H9 (cell line): ENCODE measurements around the gene RNF26. TPM values are rescaled to one million over a fixed set of nuclear protein-coding genes. Genes with fewer than 3 reads are reported as not detected.

ENCODE experiments used
- DNase-seq: peaks from one replicate; pipeline ENCODE4 v3.0.0-alpha.2; 2017
- H2AFZ ChIP-seq: one replicate; pipeline ENCODE4 v1.6.1; 2013; ENCODE audit warnings: mild to moderate bottlenecking, low read length, control low read depth, moderate library complexity
- H2AK5ac ChIP-seq: 2 replicates; pipeline ENCODE4 v1.6.1; 2013; ENCODE audit warnings: low read length, control low read depth, mixed read lengths; ENCODE audit not compliant: insufficient read length
- H2BK120ac ChIP-seq: one replicate; pipeline ENCODE4 v1.6.1; 2013; ENCODE audit warnings: low read depth, mild to moderate bottlenecking, low read length, control low read depth, inconsistent platforms; ENCODE audit not compliant: poor library complexity, severe bottlenecking
- H2BK12ac ChIP-seq: 2 replicates; pipeline ENCODE4 v1.6.1; 2013; ENCODE audit warnings: low read length, control low read depth, mixed read lengths, low read depth; ENCODE audit not compliant: insufficient read length
- H2BK15ac ChIP-seq: 2 replicates; pipeline ENCODE4 v1.6.1; 2013; ENCODE audit warnings: low read depth, low read length, control low read depth
- H2BK20ac ChIP-seq: one replicate; pipeline ENCODE4 v1.6.1; 2013; ENCODE audit warnings: low read depth, mild to moderate bottlenecking, low read length, control low read depth, inconsistent platforms; ENCODE audit not compliant: poor library complexity, severe bottlenecking
- H2BK5ac ChIP-seq: 2 replicates; pipeline ENCODE4 v1.6.1; 2013; ENCODE audit warnings: low read length, control low read depth, mixed read lengths; ENCODE audit not compliant: insufficient read length
- H3K14ac ChIP-seq: 2 replicates; pipeline ENCODE4 v1.6.1; 2013; ENCODE audit warnings: low read length, control low read depth; ENCODE audit not compliant: insufficient read depth
- H3K18ac ChIP-seq: 2 replicates; pipeline ENCODE4 v1.6.1; 2013; ENCODE audit warnings: low read depth, mild to moderate bottlenecking, mixed read lengths, low read length, control low read depth; ENCODE audit not compliant: insufficient read length
- H3K23ac ChIP-seq: 2 replicates; pipeline ENCODE4 v1.6.1; 2013; ENCODE audit warnings: low read length, control low read depth, mixed read lengths, low read depth; ENCODE audit not compliant: insufficient read length
- H3K23me2 ChIP-seq: 2 replicates; pipeline ENCODE4 v1.6.1; 2013; ENCODE audit warnings: low read depth, mild to moderate bottlenecking, mixed read lengths, low read length, control low read depth; ENCODE audit not compliant: insufficient read length, poor library complexity, severe bottlenecking
- H3K27ac ChIP-seq: 2 replicates; pipeline ENCODE4 v1.5.1; 2013; ENCODE audit warnings: low read length, control low read depth, mixed read lengths, low read depth; ENCODE audit not compliant: insufficient read length
- H3K27me3 ChIP-seq: 2 replicates; pipeline ENCODE4 v1.6.1; 2013; ENCODE audit warnings: low read length, control low read depth, inconsistent platforms; ENCODE audit not compliant: insufficient read depth
- H3K4ac ChIP-seq: 2 replicates; pipeline ENCODE4 v1.6.1; 2013; ENCODE audit warnings: low read depth, mild to moderate bottlenecking, control low read depth, inconsistent platforms, low read length, moderate library complexity
- H3K4me1 ChIP-seq: 2 replicates; pipeline ENCODE4 v1.6.1; 2013; ENCODE audit warnings: low read length, control low read depth, inconsistent platforms; ENCODE audit not compliant: insufficient read depth
- H3K4me2 ChIP-seq: 2 replicates; pipeline ENCODE4 v1.6.1; 2013; ENCODE audit warnings: low read length, control low read depth, mixed read lengths; ENCODE audit not compliant: insufficient read length, insufficient read depth
- H3K56ac ChIP-seq: 2 replicates; pipeline ENCODE4 v1.6.1; 2013; ENCODE audit warnings: low read depth, mild to moderate bottlenecking, mixed read lengths, low read length, control low read depth; ENCODE audit not compliant: insufficient read length
- H3K79me1 ChIP-seq: 2 replicates; pipeline ENCODE4 v1.6.1; 2013; ENCODE audit warnings: low read depth, mild to moderate bottlenecking, moderate library complexity, low read length, control low read depth, inconsistent platforms; ENCODE audit not compliant: insufficient read depth, poor library complexity, severe bottlenecking
- H3K79me2 ChIP-seq: 2 replicates; pipeline ENCODE4 v1.6.1; 2013; ENCODE audit warnings: low read length, control low read depth, inconsistent platforms; ENCODE audit not compliant: insufficient read depth
- H3K9ac ChIP-seq: 2 replicates; pipeline ENCODE4 v1.6.1; 2013; ENCODE audit warnings: low read length, control low read depth, mixed read lengths; ENCODE audit not compliant: insufficient read length; ENCODE audit errors: extremely low read depth
- H3K9me3 ChIP-seq: one replicate; pipeline ENCODE4 v1.6.1; 2013; ENCODE audit warnings: low read depth, low read length, inconsistent platforms; ENCODE audit not compliant: control insufficient read depth
- H3T11ph ChIP-seq: one replicate; pipeline ENCODE4 v1.6.1; 2013; ENCODE audit warnings: mild to moderate bottlenecking, low read length, control low read depth, inconsistent platforms
- H4K20me1 ChIP-seq: one replicate; pipeline ENCODE4 v1.6.1; 2013; ENCODE audit not compliant: control insufficient read depth, insufficient read length, insufficient read depth
- H4K5ac ChIP-seq: 2 replicates; pipeline ENCODE4 v1.6.1; 2013; ENCODE audit warnings: low read depth, mild to moderate bottlenecking, mixed read lengths, low read length, control low read depth; ENCODE audit not compliant: insufficient read length
- H4K8ac ChIP-seq: replicated peaks from 2 replicates; pipeline ENCODE4 v1.6.1; 2013; ENCODE audit warnings: low read length, control low read depth, mixed read lengths, low read depth; ENCODE audit not compliant: insufficient read length
- H4K91ac ChIP-seq: 2 replicates; pipeline ENCODE4 v1.6.1; 2013; ENCODE audit warnings: low read depth, mild to moderate bottlenecking, moderate library complexity, mixed read lengths, low read length, control low read depth; ENCODE audit not compliant: insufficient read length
- H3K27ac Mint-ChIP-seq, 3 experiments: 2 replicates in 2 of 3; 3 replicates in 1 of 3; pipeline ENCODE4 v1.8.0; 2020 to 2021; ENCODE audit warnings: mixed read lengths in 3 of 3, mild to moderate bottlenecking in 1 of 3, moderate library complexity in 1 of 3
- H3K27me3 Mint-ChIP-seq: 2 replicates; pipeline ENCODE4 v1.8.0; 2021; ENCODE audit warnings: low read depth, mild to moderate bottlenecking, moderate library complexity, mixed read lengths
- H3K36me3 Mint-ChIP-seq, 3 experiments: 2 replicates in 2 of 3; 3 replicates in 1 of 3; pipeline ENCODE4 v1.8.0; 2020 to 2021; ENCODE audit warnings: low read depth in 3 of 3, mixed read lengths in 3 of 3; ENCODE audit not compliant: insufficient read depth in 1 of 3
- H3K4me1 Mint-ChIP-seq, 2 experiments: 2 replicates each; pipeline ENCODE4 v1.8.0; 2020; ENCODE audit warnings: mixed read lengths in 2 of 2
- H3K4me3 Mint-ChIP-seq, 2 experiments: 2 replicates in 1 of 2; 3 replicates in 1 of 2; pipeline ENCODE4 v1.8.0; 2020 to 2021; ENCODE audit warnings: mild to moderate bottlenecking in 2 of 2, mixed read lengths in 2 of 2, moderate library complexity in 1 of 2
- H3K9me3 Mint-ChIP-seq, 2 experiments: 2 replicates in 1 of 2; 3 replicates in 1 of 2; pipeline ENCODE4 v1.8.0; 2020; ENCODE audit warnings: mild to moderate bottlenecking in 2 of 2, mixed read lengths in 2 of 2, moderate library complexity in 1 of 2
- CTCF ChIP-seq: fragments of 200-600 bp; sonication (generic); conservative IDR thresholded peaks from 3 replicates; pipeline ENCODE4 v1.8.0; 2021; ENCODE audit warnings: antibody characterized with exemption, mild to moderate bottlenecking
- WGBS: extraction: QIAGEN DNeasy Blood & Tissue Kit; methylation state at CpG from one replicate; pipeline ENCODE4 v1.1.7; 2013; ENCODE audit warnings: missing lambda C conversion rate, low lambda C conversion rate, mixed read lengths; ENCODE audit not compliant: insufficient read length; ENCODE audit errors: extremely low coverage; 5-methylcytosine and 5-hydroxymethylcytosine counted together
- total RNA-seq: library from RNA; stranded (reverse); gene quantifications from 2 replicates; pipeline ENCODE4 v1.2.1, GENCODE V29; 2021

RNF26 gene
- total RNA-seq, 1 experiment from 2014 or later, result 57.6 TPM

GRCh38 chr11:119322360-119322739, 12.0 kb upstream of the RNF26 start:
- Mint-ChIP-seq H3K4me3 (no peak overlapping the region), H3K4me1 (peaks cover 40 to 43% of the 10 kb centered on the region in 2 experiments), H3K36me3 (no peaks in the 10 kb centered on the region), H3K27ac (no peak overlapping the region), H3K9me3 (no peaks in the 10 kb centered on the region; a peak in 1 of 5 replicates), H3K27me3 (peaks cover 9% of the 10 kb centered on the region)
- Histone ChIP-seq H3K23me2 (peaks cover 13% of the 10 kb centered on the region), H3K18ac (no peak overlapping the region), H3K9ac (no peak overlapping the region), H2BK5ac (no peak overlapping the region), H4K8ac (no peak overlapping the region), H4K20me1 (no peaks in the 10 kb centered on the region), H3K79me2 (no peaks in the 10 kb centered on the region), H2BK12ac (no peak overlapping the region), H3K27ac (no peak overlapping the region), H3K4ac (no peak overlapping the region), H3K23ac (no peak overlapping the region), H2BK15ac (no peak overlapping the region), H2BK120ac (no peak overlapping the region), H3K79me1 (no peaks in the 10 kb centered on the region), H4K91ac (no peak overlapping the region), H2BK20ac (no peak overlapping the region), H3K56ac (no peak overlapping the region), H3T11ph (no peak overlapping the region), H4K5ac (no peak overlapping the region), H3K14ac (no peak overlapping the region), H3K27me3 (no peaks in the 10 kb centered on the region), H2AK5ac (no peak overlapping the region), H3K9me3 (no peaks in the 10 kb centered on the region), H3K4me2 (no peak overlapping the region), H3K4me1 (peaks cover 15% of the 10 kb centered on the region; the same call in 1 of the 2 replicates), H2AFZ (no peak overlapping the region)
- DNase-seq, result no peak
- TF ChIP-seq CTCF, result no peak
- WGBS, result no CpG with 5 or more reads among the region's 6 CpGs
